ENCODE results near the gene DEPP1.

DEPP1 gene

DNA sequence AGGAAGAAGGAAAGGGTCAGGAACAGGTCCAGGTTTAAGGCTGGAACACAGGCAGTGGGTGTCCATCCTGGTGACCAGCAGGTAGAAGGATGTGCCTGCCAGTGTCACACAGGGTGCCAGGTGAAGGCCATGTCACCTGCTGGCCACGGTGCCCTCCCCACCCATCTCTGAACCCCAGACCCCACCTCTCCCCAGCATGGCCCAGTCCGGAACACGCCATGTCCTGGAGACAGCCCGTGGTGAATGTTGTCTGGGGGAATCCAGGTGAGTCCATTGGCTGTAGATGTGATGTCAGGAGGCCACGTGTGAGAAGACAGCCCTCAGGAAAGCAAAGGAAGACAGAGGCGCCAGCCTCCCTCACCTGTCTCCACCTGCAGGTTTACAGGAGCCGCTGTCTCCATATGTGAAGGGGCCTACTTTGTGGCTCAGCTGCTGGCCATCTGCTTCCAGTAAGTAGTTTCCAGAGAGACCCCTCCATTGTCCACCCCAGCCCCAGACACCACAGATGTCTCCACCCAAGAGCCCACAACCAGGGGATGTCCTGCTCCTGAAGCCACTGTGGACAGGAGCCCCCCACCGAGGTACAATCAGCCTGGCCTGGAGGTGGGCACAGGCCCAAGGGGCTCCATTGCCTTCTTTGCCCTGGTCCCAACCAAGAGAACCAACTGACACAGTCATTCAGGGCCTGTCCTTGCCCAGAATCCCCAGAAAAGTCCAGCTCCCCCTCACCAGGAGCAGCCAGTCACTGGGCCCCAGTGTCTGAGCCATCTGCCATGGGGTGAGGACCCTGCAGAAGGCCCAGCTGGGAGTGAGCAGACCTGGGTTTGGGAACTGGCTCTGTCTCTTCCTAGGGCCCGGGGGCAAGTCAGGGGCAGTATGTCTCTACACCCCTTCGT, 46.7 kb downstream of the DEPP1 start:
- TF ChIP-seq, protein P1, sequence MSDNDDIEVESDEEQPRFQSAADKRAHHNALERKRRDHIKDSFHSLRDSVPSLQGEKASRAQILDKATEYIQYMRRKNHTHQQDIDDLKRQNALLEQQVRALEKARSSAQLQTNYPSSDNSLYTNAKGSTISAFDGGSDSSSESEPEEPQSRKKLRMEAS (IDR thresholded peaks at IDR 0.05) = no peak
- no peak for TF ChIP-seq CEBPB (IDR thresholded peaks at IDR 0.05)
- TF ChIP-seq EGR1 (IDR thresholded peaks at IDR 0.05) = no peak
- no peak for TF ChIP-seq YY1 (IDR thresholded peaks at IDR 0.05; ENCODE audit: low read depth)
- TF ChIP-seq EP300 (IDR thresholded peaks at IDR 0.05; ENCODE audit: borderline replicate concordance) = no peak
- TF ChIP-seq TAF1 (IDR thresholded peaks at IDR 0.05; ENCODE audit: low read depth) = no peak
- TF ChIP-seq FOXM1 (IDR thresholded peaks at IDR 0.05; ENCODE audit: borderline replicate concordance, low read depth) = no peak
- TF ChIP-seq ZBTB7A (IDR thresholded peaks at IDR 0.05; ENCODE audit: low read depth) = no peak
- no peak for TF ChIP-seq TEAD4 (IDR thresholded peaks at IDR 0.05)
- no peak for TF ChIP-seq TCF12 (IDR thresholded peaks at IDR 0.05; ENCODE audit: low read depth)
- TF ChIP-seq, protein P2, sequence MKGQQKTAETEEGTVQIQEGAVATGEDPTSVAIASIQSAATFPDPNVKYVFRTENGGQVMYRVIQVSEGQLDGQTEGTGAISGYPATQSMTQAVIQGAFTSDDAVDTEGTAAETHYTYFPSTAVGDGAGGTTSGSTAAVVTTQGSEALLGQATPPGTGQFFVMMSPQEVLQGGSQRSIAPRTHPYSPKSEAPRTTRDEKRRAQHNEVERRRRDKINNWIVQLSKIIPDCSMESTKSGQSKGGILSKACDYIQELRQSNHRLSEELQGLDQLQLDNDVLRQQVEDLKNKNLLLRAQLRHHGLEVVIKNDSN (IDR thresholded peaks at IDR 0.05) = no peak
- TF ChIP-seq RAD21 (IDR thresholded peaks at IDR 0.05; ENCODE audit: low read depth) = no peak
- no peak for TF ChIP-seq CREB1 (IDR thresholded peaks at IDR 0.05; ENCODE audit: low read depth)
- no peak for TF ChIP-seq NFIC (IDR thresholded peaks at IDR 0.05)
- TF ChIP-seq, protein P3, sequence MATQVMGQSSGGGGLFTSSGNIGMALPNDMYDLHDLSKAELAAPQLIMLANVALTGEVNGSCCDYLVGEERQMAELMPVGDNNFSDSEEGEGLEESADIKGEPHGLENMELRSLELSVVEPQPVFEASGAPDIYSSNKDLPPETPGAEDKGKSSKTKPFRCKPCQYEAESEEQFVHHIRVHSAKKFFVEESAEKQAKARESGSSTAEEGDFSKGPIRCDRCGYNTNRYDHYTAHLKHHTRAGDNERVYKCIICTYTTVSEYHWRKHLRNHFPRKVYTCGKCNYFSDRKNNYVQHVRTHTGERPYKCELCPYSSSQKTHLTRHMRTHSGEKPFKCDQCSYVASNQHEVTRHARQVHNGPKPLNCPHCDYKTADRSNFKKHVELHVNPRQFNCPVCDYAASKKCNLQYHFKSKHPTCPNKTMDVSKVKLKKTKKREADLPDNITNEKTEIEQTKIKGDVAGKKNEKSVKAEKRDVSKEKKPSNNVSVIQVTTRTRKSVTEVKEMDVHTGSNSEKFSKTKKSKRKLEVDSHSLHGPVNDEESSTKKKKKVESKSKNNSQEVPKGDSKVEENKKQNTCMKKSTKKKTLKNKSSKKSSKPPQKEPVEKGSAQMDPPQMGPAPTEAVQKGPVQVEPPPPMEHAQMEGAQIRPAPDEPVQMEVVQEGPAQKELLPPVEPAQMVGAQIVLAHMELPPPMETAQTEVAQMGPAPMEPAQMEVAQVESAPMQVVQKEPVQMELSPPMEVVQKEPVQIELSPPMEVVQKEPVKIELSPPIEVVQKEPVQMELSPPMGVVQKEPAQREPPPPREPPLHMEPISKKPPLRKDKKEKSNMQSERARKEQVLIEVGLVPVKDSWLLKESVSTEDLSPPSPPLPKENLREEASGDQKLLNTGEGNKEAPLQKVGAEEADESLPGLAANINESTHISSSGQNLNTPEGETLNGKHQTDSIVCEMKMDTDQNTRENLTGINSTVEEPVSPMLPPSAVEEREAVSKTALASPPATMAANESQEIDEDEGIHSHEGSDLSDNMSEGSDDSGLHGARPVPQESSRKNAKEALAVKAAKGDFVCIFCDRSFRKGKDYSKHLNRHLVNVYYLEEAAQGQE (IDR thresholded peaks at IDR 0.05; ENCODE audit: low read depth) = no peak

DNA sequence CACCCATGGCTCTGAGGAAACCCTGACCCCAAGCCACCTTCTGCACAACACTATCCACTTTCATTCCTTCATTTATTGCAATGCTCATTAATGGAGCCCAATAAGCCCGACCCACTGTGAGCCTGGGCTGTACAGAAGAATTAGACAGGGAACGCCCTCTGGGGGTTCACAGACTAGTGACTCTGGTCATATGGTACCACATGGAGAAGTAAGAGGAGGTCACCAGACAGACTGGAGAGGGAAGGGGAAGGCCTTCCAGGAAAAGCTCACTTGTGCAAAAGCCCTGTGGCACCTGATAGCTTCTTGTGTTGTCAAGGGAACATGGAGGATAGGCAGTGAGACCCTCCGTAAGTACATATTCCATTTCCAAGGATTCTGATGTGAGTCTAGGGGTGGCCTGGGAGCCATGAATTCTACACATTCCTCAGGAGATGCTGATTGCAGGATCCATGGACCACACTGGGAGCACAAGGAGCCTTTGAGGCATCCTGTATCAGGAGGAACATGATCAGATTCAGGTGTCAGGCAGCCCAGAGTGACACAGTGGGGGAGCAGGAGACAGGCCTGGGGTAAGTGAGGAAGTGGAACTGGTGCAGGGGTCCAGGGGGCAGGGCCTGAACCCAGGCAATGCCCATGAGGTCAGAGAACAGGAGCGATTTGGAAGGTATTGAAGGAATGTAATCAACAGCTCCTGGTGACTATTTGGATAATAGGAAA, 47.5 kb downstream of the DEPP1 start:
- no peak for TF ChIP-seq EGR1 (IDR thresholded peaks at IDR 0.05)
- no peak for TF ChIP-seq TAF1 (IDR thresholded peaks at IDR 0.05; ENCODE audit: low read depth)
- no peak for TF ChIP-seq EP300 (IDR thresholded peaks at IDR 0.05; ENCODE audit: borderline replicate concordance)
- TF ChIP-seq, protein P3 (IDR thresholded peaks at IDR 0.05; ENCODE audit: low read depth) = no peak
- TF ChIP-seq CEBPB (IDR thresholded peaks at IDR 0.05) = no peak
- no peak for TF ChIP-seq TCF12 (IDR thresholded peaks at IDR 0.05; ENCODE audit: low read depth)
- TF ChIP-seq NFIC (IDR thresholded peaks at IDR 0.05) = no peak
- no peak for TF ChIP-seq FOXM1 (IDR thresholded peaks at IDR 0.05; ENCODE audit: borderline replicate concordance, low read depth)
- TF ChIP-seq, protein P1 (IDR thresholded peaks at IDR 0.05) = no peak

DNA sequence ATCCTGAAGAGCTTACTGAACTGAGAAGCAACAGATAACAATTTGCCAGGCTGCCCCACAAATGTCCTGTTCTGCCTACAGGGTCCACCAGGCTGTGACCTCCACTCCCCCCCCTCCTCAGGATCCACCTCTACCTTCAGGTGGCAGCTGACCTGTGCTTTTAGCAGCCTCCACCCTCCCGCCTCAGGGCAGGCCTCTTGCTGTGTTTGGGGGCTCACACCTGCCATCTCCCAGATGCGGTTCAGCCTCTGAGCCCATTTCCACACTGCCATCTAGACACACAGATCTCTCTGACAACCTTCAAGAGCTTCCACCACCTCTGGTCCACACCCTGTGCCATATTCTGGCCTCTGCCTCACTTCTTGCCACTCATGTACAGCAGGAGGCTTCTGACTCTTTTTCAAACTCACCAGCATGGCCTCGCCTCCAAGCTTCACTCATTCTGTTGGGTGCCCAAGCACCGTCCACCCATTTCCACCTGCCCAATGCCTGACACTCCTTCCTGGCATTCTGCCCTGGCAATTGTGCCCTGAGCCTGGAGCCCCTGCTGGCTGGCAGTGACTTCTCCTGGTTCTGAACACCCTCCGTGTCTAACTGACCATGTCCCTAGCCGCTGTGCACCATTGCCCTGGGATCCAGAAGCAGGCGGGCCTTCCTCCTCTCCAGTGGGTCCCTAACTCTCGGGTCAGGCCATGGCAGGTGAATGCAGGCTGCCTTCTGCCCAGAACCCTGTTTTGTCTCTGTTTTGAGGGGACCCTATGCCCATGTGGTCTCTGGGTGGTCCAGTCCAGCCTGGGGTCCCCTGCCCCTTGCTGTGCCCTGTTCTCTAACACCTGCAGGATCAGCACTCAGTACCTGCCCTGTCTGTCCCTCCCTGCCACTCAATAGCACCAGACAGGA, 49.0 kb downstream of the DEPP1 start:
- TF ChIP-seq NFIC (IDR thresholded peaks at IDR 0.05) (peak; percentile 69), TCF12 (IDR thresholded peaks at IDR 0.05; ENCODE audit: low read depth) (no peak), EP300 (IDR thresholded peaks at IDR 0.05; ENCODE audit: borderline replicate concordance) (no peak)
- TF ChIP-seq, protein P1 (IDR thresholded peaks at IDR 0.05) = peak; percentile 22; the same call in 1 of the 2 replicates

DNA sequence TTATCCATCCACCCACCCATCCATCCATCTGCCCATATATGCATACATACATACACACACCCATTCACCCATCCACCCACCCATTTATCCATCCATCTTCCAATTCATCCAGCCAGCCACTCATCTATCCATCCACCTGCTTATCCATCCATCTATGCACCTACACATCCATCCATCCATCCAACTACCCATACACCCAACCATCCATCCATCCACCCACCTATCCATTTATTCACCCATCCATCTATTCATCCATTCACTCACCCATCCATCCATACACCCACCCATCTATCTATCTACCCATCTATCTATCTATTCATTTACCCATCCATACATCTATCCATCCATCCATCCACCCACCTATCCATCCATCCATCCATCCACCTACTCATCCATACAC, 50.1 kb downstream of the DEPP1 start:
- TF ChIP-seq, protein P3 (IDR thresholded peaks at IDR 0.05; ENCODE audit: low read depth) = no peak
- TF ChIP-seq ZBTB7A (IDR thresholded peaks at IDR 0.05; ENCODE audit: low read depth) (no peak), CEBPB (IDR thresholded peaks at IDR 0.05) (no peak), TAF1 (IDR thresholded peaks at IDR 0.05; ENCODE audit: low read depth) (no peak), NFIC (IDR thresholded peaks at IDR 0.05) (no peak), EGR1 (IDR thresholded peaks at IDR 0.05) (no peak), YY1 (IDR thresholded peaks at IDR 0.05; ENCODE audit: low read depth) (no peak), FOXM1 (IDR thresholded peaks at IDR 0.05; ENCODE audit: borderline replicate concordance, low read depth) (no peak), EP300 (IDR thresholded peaks at IDR 0.05; ENCODE audit: borderline replicate concordance) (no peak), RAD21 (IDR thresholded peaks at IDR 0.05; ENCODE audit: low read depth) (no peak)
- TF ChIP-seq, protein P2 (IDR thresholded peaks at IDR 0.05) = no peak
- TF ChIP-seq, protein P1 (IDR thresholded peaks at IDR 0.05) = no peak
